Amygdala (tissue), 56 donors: Measurements from ENCODE around the gene RAB42.
"Not testable (repeated sequence)": the region's sequence is repeated elsewhere in the genome, so short reads cannot be mapped to it uniquely, and the experiment has no call there.

Experiments
- DNase-seq, 56 donors: peaks; one replicate each; lab custom pipeline; 2025; lab: John Stamatoyannopoulos, UW

The RAB42 gene

DNA sequence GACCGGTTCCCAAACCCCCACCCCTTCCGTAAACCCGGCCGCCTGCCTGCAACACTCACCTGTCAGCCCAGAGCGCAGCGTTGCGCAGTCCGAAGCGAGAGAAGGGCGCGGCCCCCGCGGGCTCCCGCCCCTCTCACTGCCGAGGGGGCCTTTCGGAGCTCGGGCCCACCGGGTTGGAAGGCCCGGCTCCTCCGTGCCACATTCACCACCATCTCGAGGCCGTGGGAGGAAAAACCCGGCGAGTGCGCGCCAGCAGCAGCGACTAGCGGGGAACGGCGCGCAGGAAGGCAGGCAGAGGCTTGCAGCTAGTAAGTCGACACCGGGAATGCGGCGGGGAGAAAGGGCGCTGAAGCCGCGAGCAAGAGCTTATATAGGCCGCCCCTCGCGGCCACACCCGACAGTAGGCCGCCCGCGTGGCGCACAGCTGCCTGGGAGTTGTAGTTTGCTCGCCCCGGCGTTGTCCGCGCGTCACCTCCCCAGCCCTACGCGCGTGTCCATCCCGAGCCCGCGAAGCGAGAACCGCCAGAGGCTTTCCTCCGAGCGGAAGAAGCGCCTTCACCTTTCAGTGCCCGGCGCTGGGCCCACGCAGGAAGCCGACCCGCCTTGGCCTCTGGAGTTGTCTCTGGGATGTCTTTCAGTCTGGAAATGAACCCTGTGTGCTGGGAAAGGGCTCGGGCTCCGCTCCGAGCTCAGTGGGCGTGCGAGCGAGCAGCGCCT is 10.4 kb upstream of the RAB42 start:
- DNase-seq: peak; percentile 34 to 97 (median 89)

DNA sequence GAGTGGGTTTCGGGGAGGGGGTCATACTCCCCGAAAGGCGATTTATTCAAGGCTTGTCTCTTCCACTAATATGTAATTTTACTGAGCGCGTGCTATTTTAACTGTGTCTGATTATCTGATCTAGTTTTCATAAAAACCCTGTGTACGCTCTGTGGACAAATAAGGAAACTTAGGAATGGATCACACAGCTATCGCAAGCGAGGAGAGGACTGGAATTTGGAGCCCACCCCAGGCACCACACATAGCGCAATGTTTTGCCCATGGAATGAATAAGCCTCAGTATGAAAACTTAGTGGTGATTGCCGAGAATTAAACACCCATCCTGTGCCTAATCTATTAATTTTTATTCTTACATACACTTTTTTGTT is 9.8 kb upstream of the RAB42 start:
- no peak for DNase-seq

- not testable (repeated sequence) for DNase-seq
Measured at GRCh38 chr1:28586585-28587391, 5.3 kb upstream of the RAB42 start.

- DNase-seq: no peak
Measured at GRCh38 chr1:28592321-28593071, 431 bp downstream of the RAB42 start.

- not testable (repeated sequence) for DNase-seq
Measured at GRCh38 chr1:28593988-28594356, 1.9 kb downstream of the RAB42 start.

DNA sequence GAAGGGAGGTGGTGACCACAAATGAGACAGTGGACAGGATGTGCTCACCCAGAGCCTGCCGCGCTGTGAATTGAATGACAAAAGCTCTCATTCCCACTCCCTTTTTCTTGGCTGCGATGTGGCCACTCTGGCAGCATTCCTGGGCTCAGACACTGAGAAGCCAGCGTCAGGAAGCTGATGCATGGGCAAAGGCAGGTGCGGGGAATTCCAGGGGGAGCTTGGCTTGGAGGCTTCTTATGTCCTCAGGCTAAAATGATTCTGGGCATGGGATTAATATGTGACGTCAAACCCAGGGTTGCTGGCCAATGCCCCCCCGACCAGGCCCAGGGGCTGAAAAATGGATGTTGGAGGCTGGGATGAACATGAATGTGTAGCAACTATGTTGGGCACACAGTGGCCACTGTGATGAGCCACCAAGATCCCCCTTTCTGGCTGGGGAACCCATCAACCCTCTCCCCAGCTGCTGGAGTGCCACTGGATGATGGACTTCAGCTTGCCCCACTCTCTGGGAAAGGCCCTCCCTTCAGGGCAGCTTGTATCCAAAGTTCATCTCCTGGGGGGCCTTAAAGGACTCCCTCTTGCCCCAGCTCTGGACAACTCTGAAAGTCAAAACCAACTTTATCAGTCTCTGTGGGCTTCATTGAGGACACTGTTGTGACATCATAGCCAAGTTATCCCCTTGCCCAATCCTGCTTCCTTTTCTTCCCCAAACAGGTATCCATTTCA is 2.8 kb downstream of the RAB42 start:
- DNase-seq: peak in 11 of 56 donors; percentile 5 to 33 (median 13)

DNA sequence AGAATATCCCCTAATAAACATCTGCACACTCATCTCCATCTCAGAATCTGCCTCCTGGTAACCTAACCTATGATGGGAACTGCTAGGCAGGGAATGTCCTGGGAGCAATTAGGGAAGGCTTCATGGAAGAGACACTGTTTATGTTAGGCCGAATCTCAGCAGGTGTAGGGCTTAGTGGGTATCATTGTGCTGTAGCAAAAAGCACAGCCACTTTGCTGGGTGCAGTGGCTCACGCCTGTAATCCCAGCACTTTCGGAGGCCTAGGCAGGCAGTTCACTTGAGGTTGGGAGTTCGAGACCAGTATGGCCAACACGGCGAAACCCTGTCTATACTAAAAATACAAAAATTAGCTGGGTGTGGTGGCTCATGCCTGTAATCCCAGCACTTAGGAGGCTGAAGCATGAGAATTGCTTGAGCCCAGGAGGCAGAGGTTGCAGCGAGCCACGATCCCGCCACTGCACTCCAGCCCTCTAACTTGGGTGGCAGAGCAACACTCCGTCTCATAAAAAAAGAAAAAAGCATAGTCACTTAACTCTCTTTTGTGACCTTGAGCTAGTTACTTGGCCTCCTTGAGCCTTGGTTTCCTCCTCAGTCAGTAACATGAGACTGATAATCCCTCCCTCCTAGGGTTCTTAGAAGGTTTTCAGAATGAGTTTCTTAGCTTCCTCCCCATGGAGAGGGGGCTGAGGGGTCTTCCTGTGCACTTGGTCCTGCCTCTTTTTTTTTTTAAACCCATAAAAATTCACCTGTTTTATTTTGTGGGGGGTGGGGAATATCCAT is 3.5 kb downstream of the RAB42 start:
- DNase-seq: no peak

- not testable (repeated sequence) for DNase-seq
Measured at GRCh38 chr1:28596276-28596675, 4.2 kb downstream of the RAB42 start.

DNA sequence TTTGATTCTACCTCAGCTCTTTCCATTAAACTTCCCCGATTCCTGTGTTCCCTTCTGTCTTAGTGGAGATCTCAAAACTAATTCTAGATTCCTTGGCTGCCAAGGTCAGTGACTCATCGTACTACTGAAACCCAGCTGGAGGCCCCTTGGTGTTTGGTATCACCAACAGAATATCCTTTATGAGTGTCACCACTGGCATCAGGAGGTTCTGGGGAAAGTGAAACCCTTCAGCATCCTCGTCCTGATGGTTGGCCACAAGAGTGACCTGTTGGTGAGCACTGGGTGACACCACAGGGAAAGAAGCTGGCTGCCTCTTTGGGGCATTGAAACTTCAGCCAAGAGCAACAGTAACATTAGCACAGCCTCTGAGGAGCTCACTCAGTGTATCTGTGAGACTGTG is 9.6 kb downstream of the RAB42 start:
- no peak for DNase-seq

GRCh38 chr1:28602536-28603439 is 10.7 kb downstream of the RAB42 start:
- peak in 38 of 56 donors; percentile 3 to 86 (median 32) for DNase-seq

- no peak for DNase-seq
Measured at GRCh38 chr1:28604411-28604810, 12.3 kb downstream of the RAB42 start.

- no peak for DNase-seq
Measured at GRCh38 chr1:28604962-28605361, 12.9 kb downstream of the RAB42 start.

GRCh38 chr1:28606771-28607170 is 14.7 kb downstream of the RAB42 start:
- DNase-seq: no peak

- DNase-seq: no peak
Measured at GRCh38 chr1:28613175-28613574, 21.1 kb downstream of the RAB42 start.

- DNase-seq: no peak
Measured at GRCh38 chr1:28631713-28632112, 39.6 kb downstream of the RAB42 start.

DNA sequence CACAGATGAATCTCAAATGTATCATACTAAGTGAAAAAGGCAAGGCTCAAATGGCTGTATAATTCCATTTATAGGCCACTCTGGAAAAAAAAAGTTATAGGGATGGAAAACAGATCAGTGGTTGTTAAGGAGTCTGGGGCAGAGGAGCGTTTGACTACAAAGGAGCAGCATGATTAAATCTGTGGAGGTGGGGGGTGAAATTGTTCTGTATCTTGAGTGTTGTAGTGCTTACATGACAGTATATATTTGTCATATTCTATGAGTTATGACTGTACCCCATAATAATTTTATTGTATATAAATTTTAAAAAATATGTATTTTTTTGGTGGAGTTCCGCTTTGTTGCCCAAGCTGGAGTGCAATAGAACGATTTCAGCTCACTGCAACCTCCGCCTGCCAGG is 40.5 kb downstream of the RAB42 start:
- DNase-seq: no peak

DNA sequence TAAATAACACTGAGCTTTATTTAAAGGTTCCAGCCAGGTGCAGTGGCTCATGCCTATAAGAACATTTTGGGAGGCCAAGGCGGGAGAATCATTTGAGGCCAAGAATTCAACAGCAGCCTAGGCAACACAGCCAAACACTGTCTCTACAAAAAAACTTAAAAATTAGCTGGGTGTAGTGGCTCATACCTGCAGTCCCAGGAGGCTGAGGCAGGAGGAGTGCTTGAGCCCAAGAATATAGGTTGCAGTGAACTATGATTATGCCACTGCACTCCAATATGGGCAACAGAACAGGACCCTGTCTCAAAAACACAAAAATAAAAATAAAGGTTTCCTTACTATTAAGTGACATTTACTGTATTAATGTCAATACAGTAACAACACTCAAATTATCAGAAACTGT is 48.7 kb downstream of the RAB42 start:
- no peak for DNase-seq

DNA sequence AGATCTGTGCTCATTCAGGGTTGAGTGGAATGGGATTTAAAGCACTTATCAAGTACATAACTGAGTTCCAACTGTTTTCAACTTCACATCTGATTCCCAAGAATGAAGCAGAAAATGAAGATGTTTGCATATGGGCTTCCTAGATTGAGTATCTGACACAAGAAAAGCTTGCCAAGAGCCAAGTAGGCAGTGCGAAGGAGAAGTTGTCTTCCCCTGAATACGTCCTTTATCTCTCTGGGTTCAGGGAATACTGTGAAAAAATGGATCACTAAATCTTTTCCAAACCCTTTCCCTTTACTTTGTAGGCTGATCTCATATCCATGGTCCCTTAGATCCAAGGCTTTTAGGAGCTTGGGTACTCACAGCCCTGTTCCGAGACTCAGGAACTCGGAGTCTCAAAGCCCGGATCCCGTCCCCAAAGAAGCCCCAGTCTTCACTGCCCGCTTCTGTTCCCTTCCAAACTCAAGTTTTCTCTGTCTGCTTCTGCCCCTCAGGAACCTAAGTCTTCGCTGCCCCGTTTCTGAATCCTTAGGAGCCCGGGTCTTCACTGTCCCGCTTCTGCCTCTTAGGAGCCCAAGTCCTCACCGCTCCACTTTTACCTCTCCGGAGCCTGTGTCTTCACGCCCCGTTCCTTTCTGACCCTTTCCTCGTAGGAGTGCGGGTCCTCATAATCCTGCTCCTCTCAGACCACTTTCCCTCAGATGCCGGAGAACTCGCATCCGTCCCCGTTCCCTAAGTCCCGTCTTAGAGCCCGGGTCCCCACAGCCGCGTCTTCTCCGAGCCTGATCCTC is 50.2 kb downstream of the RAB42 start:
- DNase-seq: peak in 2 of 56 donors; percentile 35 to 72
